ENCODE data around the gene FAM174C. TPM values are rescaled to one million over a fixed set of nuclear protein-coding genes. Genes with fewer than 3 reads are reported as not detected.
"Not testable (repeated sequence)": the region's sequence is repeated elsewhere in the genome, so short reads cannot be mapped to it uniquely, and the experiment has no call there.

Gene FAM174C
- total RNA-seq, 2 experiments from 2014 or later = 99.8 to 101 TPM

DNA sequence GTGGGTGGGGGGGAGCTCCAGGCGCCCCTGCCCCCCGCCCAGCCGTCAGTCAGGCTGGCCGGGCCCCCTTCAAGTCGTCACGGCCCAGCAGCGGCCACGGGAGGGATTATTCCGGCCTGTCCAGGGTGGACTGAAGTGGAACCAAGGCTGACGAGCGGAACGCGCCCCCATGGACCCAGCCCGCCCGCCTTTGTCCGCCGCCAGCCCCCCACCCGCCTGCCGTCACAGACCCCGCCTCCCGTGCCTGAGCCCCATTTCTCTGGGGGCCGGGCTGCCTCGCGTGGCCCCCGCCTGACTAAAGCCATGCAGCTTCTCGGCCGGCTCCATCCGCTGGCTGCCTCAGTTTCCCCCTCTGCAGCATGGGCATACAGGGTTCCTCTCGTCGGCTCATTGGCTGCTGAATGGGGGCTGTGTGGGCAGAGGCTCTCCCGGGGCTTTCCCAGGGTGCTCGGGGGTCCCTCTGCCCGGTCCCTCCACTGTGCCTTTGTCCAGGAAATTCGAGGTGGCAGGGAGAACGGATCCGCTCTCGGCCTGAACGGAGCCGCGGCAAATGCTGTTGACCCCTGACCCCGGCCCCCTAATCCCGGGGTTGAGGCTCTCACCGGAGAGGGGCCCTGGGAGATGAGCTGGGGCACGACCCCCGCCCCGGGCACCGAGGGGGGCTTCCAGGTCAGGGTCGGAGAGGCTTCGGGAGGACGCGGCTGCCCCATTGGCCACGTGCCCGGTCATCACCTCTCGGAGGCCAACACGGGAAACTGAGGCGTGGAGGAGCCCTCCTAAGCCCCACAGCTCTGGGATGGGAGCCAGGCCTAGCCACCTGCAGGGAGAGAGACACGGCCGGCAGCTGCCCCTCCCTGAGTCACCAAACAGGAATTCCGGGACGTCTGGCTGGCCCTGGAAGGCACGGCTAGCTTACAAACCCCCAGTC, 37.7 kb downstream of the FAM174C start:
- no peak overlapping the region for H3K27ac Mint-ChIP-seq
- H3K9me3 Mint-ChIP-seq = no peaks in the 10 kb centered on the region
- H3K4me1 Mint-ChIP-seq = no peaks in the 10 kb centered on the region
- DNase-seq = no peak
- no peaks in the 10 kb centered on the region for H3K36me3 Mint-ChIP-seq
- H3K4me3 Mint-ChIP-seq = no peak overlapping the region
- H3K27me3 Mint-ChIP-seq = peaks cover 35% of the 10 kb centered on the region

DNA sequence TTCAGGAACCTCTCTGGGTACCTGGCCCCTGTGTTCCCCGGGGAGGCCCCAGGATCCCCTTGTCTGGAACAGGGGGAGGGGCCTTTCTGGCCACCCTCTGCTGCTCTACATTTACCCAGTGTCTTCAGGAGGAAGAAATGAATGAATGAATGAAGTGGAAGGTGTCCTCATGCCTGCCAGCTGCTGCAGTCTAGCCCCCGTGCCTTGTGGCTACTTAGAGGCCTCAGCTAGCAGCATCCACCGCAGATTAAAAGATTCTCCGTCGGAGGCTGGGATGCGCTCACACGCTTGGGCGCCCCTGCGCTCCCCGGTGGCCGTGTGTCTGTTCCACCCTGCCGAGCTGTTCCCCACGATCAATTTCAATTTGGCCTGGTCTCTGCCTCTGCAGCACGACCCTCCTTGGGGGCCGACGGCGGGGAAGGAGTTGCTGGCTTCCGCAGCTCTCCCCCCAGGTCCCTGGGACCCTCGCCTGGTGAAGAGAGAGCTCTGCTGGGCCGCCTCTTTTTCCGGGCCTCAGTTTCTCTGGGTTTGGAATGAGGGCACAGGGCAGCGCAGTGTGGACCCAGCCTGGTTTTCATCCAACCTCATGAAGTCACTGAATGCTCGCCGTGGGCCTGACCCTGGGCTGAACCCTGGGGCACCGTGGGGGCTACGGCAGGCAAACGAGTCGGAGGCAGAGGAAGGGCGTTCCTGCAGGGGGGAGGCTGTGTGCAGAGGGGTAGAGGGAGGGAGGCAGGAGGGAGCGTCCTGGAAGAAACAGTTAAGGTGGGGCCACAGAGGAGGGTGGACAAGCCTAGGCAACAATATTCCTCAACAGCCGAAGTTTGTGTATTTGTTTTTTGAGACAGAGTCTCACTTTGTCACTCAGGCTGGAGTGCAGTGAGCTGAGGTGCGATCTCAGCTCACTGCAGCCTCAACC, 38.6 kb downstream of the FAM174C start:
- DNase-seq = no peak
- Mint-ChIP-seq H3K27me3 (peaks cover 41% of the 10 kb centered on the region), H3K4me1 (no peaks in the 10 kb centered on the region), H3K36me3 (no peaks in the 10 kb centered on the region), H3K9me3 (no peaks in the 10 kb centered on the region), H3K4me3 (no peak overlapping the region), H3K27ac (no peak overlapping the region)

DNA sequence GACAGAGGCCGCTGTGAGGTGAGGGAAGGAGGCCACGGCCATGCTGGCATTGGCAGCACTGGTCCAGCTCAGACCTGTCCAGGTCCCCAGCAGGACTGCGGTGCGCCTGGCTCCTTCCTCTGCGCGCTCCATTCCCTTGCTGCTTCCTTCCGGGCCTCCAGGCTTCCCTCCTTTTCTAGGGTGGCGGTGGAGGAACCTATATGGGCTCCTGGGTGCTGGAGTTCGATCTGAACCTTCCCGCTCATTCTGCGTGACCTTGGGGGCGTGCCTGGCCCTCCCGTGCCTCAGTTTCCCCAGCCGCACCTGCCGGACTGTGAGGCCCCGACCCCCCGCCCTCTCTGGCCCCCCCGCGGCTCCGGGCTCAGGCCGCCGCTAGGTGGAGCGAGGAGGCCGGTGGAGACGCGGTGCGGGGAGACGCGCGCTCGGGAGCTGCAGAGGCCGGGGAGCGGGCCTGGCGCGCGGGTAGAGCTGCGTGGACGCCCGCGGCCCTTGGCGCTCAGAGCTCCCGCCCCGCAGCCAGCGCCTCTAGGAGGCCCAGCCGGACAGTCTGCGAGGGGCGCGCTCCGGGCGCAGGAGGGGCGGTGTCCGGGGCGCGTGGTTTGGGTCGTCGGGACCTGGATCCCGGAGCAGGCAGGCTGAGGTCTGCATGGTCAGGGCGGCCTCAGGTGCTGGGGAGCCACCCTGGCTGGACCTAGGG, 40.3 kb downstream of the FAM174C start:
- DNase-seq = peak; percentile 51
- Mint-ChIP-seq H3K9me3 (no peaks in the 10 kb centered on the region), H3K4me3 (no peak overlapping the region), H3K4me1 (no peaks in the 10 kb centered on the region), H3K36me3 (no peaks in the 10 kb centered on the region), H3K27me3 (peaks cover 53% of the 10 kb centered on the region), H3K27ac (no peak overlapping the region)

DNA sequence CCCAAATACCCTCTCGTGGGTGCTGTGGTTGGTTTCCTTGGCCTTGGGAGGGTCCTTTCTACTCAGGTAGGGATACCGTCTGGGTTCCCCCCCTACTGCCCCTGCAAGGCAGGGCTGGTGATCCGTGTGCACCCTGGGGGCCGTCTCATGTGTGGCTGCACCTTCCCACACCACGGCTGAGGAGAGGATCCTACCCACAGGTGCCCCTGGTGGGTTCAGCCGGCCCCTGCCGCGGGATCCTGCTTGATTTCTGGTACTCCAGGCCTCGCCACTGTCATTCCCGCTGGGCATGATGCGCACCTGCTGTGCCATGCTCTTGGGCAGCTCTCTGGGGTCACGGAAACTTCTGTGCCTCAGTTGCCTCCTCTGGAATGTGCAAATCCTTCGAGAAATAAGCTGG, 41.1 kb downstream of the FAM174C start:
- no peaks in the 10 kb centered on the region for H3K36me3 Mint-ChIP-seq
- no peak for DNase-seq

DNA sequence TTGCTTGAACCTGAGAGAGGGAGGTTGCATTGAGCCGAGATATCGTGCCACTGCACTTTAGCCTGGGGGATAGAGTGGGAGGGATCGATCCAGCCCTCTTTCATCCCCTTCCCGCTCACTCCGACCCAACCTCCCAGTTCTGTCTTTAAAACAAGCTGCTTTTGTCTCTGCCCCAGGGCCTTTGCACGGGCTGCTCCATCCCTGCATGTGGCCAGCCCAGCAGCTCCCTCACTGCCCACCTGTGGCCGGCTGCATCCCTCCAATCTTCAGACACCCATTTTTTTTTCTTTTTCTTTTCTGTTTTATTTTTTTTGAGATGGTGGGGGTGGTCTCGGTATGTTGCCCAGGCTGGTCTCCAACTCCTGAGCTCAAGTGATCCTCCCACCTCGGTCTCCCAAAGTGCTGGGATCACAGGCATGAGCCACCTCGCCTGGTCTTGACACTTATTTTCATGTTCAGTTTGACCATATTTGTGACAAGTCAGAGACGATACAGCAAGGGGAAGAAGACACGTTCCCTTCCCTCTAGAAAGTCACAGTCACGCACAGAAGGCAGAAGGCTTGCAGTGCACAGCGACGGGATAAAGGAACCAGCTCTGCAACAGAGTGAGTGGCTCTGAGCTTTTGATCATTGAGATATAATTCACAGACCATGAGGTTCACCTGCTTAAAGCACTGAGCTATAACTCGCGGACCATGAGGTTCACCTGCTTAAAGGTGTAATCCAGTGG, 42.1 kb downstream of the FAM174C start:
- H3K27me3 Mint-ChIP-seq = peaks cover 66% of the 10 kb centered on the region
- no peak overlapping the region for H3K4me3 Mint-ChIP-seq
- H3K27ac Mint-ChIP-seq = no peak overlapping the region
- no peaks in the 10 kb centered on the region for H3K36me3 Mint-ChIP-seq
- H3K4me1 Mint-ChIP-seq = no peaks in the 10 kb centered on the region
- no peak for DNase-seq
- no peaks in the 10 kb centered on the region for H3K9me3 Mint-ChIP-seq

More for the DNA sequence above, 41.1 kb downstream of the FAM174C start:
- H3K27ac Mint-ChIP-seq = no peak overlapping the region
- H3K4me1 Mint-ChIP-seq = no peaks in the 10 kb centered on the region
- H3K9me3 Mint-ChIP-seq = no peaks in the 10 kb centered on the region
- no peak overlapping the region for H3K4me3 Mint-ChIP-seq
- H3K27me3 Mint-ChIP-seq = peaks cover 59% of the 10 kb centered on the region

DNA sequence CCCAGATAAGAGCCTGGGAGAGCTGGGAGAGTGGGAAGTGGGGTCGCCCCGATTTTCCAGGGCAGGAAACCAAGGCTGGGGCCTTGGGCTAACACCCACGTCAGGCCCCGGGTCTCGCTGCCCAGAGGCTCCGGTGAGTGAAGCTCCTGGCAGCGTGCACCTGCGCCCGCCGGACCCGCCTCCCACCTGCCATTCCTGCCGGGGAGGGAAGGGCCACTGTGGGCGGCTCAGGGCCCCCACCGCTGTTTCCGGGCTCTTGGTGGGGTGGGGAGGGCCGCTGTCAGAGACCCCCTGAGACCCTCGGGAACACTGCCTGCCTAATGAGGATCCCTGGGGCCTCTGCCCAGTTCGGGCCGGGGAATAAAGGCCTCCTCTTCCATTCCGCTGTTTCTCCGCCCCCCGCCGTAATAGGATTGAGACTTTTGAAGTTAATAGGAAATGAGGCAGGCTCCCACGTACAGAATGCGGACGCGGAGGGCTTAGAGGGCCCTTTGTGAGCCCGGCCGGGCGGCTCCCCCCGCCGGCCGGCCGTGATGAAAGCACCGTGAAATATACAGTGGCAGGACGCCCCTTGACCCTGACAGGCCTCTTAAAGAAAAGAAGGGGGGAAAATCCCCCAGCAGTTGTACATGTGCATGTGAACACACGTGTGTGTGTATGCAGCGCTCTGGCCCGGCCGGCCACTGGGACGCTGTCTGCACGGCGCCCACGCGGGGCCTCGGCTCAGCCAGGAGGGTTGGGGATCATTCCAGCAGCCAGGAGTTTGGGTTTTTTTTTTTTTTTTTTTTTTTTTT, 43.5 kb downstream of the FAM174C start:
- H3K36me3 Mint-ChIP-seq = no peaks in the 10 kb centered on the region
- H3K27ac Mint-ChIP-seq = no peak overlapping the region
- H3K4me3 Mint-ChIP-seq = no peak overlapping the region
- H3K27me3 Mint-ChIP-seq = peaks cover 72% of the 10 kb centered on the region
- no peaks in the 10 kb centered on the region for H3K9me3 Mint-ChIP-seq
- no peaks in the 10 kb centered on the region for H3K4me1 Mint-ChIP-seq
- DNase-seq = no peak

DNA sequence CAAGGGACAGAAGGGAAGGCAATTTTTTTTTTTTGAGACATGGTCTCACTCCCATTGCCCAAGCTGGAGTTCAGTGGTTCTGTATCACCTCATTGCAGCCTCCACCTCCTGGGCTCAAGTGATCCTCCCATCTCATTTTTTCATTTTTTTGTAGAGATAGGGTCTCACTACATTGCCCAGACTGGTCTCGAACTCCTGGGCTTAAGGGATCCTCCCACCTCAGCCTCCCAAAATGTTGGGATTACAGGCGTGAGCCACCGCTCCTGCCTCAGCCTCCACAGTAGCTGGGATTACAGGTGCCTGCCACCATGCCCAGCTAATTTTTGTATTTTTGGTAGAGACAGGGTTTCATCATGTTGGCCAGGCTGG, 44.9 kb downstream of the FAM174C start:
- not testable (repeated sequence) for H3K4me3 Mint-ChIP-seq, H3K36me3 Mint-ChIP-seq, H3K9me3 Mint-ChIP-seq, H3K4me1 Mint-ChIP-seq, DNase-seq, H3K27ac Mint-ChIP-seq
- H3K27me3 Mint-ChIP-seq = peaks cover 75% of the 10 kb centered on the region

DNA sequence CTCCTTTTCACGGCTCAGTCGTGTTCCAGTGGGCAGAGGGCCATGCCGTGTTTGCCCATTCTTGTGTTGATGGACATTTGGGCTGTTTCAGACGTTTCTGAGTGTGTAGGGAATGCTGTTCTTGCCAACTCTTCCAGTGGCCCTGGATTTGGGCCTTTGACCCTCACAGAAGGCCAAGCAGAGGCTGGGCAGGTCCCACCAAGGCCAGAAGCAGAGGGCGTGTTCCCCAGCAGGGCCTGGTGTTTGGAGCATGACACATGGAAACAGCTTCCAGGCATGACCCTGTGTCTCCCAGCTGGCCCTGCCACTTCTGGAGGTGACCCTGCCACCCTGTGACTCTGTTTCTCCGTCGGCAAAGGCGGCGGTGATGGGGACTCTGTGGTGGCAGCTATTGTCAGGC, 46.2 kb downstream of the FAM174C start:
- H3K4me3 Mint-ChIP-seq = no peak overlapping the region
- peaks cover 71% of the 10 kb centered on the region for H3K27me3 Mint-ChIP-seq
- H3K9me3 Mint-ChIP-seq = no peaks in the 10 kb centered on the region
- H3K36me3 Mint-ChIP-seq = no peaks in the 10 kb centered on the region
- no peak for DNase-seq
- H3K4me1 Mint-ChIP-seq = peaks cover 1% of the 10 kb centered on the region
- no peak overlapping the region for H3K27ac Mint-ChIP-seq

DNA sequence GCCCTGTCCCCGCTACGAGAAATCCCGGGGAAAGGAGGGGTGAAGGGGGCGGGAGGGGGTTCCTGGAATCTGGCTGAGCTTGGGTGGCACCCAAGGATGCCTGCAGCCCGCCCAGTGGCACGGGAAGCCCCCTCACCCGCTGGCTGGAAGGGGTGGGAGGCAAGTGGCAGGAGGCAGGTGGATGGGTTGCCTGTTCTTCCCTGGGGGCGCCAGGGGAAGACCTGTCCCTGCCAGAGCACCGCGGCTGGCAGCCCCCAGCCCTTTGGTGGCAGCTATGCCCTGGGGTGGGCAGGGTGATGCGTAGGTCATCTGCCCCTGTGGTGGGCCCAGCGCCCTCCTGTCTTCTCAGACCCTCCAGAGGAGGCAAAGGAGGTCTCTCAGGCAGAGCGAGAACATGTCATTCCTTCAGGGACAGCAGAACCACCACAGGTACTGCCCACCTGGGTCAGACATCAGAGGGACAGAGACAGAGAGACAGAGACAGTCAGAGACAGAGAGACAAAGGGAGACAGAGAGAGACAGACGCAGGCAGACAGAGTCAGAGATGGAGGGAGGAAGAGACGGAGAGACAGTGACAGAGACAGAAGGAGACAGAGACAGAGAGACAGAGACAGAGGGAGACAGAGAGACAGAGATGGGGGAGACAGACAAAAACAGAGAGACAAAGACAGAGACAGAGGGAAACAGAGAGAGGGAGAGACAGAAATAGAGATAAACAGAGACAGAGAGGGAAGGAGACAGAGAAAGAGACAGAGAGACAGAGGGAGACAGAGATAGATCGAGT, 47.1 kb downstream of the FAM174C start:
- DNase-seq = no peak
- no peaks in the 10 kb centered on the region for H3K36me3 Mint-ChIP-seq
- H3K27ac Mint-ChIP-seq = no peak overlapping the region

DNA sequence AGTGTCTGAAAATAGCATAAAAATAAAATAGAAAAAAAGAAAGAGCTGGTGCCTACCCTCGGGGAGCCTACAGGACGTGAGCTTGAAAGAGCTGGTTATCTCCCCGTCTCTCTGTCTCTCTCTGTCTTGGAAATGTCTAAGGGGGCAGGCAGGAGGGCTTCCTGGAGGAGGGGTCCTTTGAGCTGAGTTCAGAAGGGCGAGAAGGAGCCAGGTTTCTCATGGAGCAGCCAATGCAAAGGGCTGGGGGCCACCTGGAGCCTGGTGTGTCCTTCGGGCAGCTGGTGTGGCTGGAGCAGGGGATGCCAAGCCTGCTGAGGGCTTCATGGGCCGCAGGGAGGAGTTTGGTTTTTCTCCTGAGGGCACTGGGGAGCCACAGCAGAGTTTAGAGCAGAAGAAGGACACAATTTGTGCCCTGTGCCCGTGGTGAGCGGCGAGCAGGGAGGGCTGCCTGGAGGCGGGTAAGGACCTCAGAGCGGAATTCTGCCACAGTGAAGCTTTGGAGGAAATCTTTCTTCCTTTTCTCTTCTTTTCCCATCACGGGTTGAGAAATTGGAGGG, 49.0 kb downstream of the FAM174C start:
- Mint-ChIP-seq H3K36me3 (no peaks in the 10 kb centered on the region), H3K9me3 (no peaks in the 10 kb centered on the region), H3K27ac (no peak overlapping the region), H3K4me3 (no peak overlapping the region), H3K27me3 (peaks cover 49% of the 10 kb centered on the region), H3K4me1 (peaks cover 1% of the 10 kb centered on the region)
- DNase-seq = no peak

More for the DNA sequence above, 47.1 kb downstream of the FAM174C start:
- Mint-ChIP-seq H3K4me3 (no peak overlapping the region), H3K9me3 (no peaks in the 10 kb centered on the region), H3K4me1 (peaks cover 1% of the 10 kb centered on the region), H3K27me3 (peaks cover 64% of the 10 kb centered on the region)

DNA sequence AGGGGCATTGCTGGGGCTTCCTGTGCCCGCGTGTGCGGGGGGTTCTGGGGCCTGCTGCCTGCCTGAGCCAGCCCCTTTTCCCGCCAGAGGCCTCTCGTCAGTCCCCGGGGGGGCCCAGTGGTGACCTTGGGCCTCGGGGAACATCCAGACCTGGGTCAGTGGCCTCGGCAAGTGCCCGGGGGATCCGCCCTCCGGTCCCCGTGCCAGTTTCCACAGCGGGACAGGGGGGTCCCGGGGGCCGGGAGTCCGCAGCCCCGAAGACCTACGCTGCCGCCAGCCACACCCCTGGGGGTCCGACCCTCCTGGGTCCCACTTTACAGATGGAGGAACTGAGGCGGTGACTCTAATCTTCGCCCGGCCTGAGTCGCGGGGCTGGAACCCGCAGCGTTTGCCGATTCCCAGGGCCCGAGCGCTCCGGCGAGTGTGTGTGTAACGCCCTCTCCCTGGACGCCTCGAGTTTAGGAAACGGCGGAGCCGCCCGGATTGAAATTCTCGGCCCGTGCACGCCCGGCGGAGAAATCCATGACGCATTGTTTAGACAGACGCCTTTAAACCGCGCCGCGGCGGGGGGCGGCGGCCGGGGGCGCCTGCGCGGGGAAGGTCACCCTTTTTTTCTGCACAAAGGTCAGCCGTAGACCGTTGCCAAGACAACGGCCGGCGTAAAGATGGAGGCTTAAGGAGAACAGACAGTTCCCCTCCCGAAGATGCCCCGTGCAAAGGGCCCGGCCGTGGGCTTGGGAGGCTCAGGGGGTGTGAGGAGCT, 49.7 kb downstream of the FAM174C start:
- Mint-ChIP-seq H3K4me1 (peaks cover 1% of the 10 kb centered on the region), H3K4me3 (peak overlapping the region; percentile 63), H3K9me3 (no peaks in the 10 kb centered on the region), H3K27ac (no peak overlapping the region), H3K27me3 (peaks cover 42% of the 10 kb centered on the region), H3K36me3 (no peaks in the 10 kb centered on the region)
- peak; percentile 67 for DNase-seq

DNA sequence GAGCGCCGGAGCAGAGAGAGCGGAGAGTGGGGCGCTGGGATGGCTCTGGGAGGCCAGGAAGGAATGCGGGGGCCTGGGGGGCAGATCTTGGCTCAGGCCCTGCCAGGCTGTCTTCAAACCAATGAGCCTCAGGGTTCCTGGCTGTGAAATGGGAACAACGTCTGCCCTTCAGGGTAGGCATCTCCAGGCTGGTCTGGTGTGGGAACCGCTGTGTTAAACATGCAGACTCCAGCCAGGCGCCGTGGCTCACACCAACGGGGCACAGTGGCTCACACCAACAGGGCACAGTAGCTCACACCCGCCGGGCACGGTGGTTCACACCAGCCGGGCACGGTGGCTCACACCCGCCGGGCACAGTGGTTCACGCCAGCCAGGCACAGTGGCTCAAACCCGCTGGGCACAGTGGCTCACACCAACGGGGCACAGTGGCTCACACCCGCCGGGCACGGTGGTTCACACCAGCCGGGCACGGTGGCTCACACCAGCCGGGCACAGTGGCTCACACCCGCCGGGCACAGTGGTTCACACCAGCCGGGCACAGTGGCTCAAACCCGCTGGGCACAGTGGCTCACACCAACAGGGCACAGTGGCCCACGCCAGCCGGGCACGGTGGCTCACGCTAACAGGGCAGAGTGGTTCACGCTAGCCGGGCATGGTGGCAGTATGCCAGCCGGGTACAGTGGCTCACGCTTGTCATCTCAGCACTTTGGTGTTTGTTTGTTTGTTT, 50.4 kb downstream of the FAM174C start:
- Mint-ChIP-seq H3K27me3 (peaks cover 46% of the 10 kb centered on the region), H3K36me3 (no peaks in the 10 kb centered on the region), H3K9me3 (no peaks in the 10 kb centered on the region), H3K4me3 (peak overlapping the region; percentile 63), H3K27ac (no peak overlapping the region), H3K4me1 (peaks cover 1% of the 10 kb centered on the region)
- no peak for DNase-seq
